Measurements from ENCODE around the gene ZDHHC12. TPM values are rescaled to one million over a fixed set of nuclear protein-coding genes. Genes with fewer than 3 reads are reported as not detected.
"Not testable (repeated sequence)": the region's sequence is repeated elsewhere in the genome, so short reads cannot be mapped to it uniquely, and the experiment has no call there.

The ZDHHC12 gene
- total RNA-seq, 1 experiment from 2014 or later: 35.2 TPM

DNA sequence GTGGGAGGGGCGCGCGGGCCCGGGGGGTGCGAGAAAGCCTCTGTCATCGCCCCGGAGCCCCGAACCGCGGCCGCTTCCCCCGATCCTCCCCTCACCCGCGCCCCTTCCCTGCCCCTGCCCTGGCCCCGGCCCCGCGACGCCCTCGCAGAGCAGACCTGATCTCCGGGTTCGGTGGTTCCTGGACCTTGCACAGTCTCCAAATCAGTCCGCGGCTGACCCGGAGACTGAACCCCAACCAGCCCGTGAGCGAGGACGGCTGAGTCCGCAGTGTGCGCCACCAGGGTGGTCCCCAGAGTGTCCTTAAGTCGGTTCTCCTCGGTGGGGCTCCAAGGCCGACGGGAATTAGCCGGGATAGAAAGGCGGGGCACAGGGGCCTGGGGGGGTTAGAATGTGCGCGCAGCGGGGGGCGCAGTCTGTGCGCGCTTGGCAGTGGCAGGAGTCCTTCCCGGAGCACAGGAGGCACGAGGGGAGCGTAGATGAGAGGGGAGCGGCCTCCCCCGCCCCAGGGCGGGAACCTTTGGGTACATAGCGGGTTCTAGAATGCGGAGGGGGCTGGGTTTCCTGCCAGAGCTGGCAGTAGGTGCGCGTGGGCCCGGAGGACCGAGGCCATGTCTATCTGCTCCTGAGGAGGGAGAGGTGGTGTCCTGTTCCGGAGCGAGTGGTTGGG, 20.8 kb downstream of the ZDHHC12 start:
- no peaks in the 10 kb centered on the region for H3K9me3 ChIP-seq (ENCODE audit: low read depth, low read length, poor library complexity, severe bottlenecking)
- ChIA-PET CTCF (no interaction called here), POLR2A (ENCODE audit: low non-redundant PET) (no interaction called here)
- peak overlapping the region; percentile 82 for H3K4me3 ChIP-seq (ENCODE audit: low read depth, low read length, poor library complexity, severe bottlenecking)
- H3K4me1 ChIP-seq (ENCODE audit: insufficient read depth, low read length, poor library complexity, severe bottlenecking): peaks cover 5% of the 10 kb centered on the region
- H3K36me3 ChIP-seq (ENCODE audit: insufficient read depth, low read length, poor library complexity, severe bottlenecking): peaks cover 3% of the 10 kb centered on the region
- H3K27me3 ChIP-seq (replicated peaks; ENCODE audit: insufficient read depth, low read depth, low read length, poor library complexity): no peaks in the 10 kb centered on the region
- BruUV-seq (replicated peaks): no TSS peak
- TF ChIP-seq, protein P1, sequence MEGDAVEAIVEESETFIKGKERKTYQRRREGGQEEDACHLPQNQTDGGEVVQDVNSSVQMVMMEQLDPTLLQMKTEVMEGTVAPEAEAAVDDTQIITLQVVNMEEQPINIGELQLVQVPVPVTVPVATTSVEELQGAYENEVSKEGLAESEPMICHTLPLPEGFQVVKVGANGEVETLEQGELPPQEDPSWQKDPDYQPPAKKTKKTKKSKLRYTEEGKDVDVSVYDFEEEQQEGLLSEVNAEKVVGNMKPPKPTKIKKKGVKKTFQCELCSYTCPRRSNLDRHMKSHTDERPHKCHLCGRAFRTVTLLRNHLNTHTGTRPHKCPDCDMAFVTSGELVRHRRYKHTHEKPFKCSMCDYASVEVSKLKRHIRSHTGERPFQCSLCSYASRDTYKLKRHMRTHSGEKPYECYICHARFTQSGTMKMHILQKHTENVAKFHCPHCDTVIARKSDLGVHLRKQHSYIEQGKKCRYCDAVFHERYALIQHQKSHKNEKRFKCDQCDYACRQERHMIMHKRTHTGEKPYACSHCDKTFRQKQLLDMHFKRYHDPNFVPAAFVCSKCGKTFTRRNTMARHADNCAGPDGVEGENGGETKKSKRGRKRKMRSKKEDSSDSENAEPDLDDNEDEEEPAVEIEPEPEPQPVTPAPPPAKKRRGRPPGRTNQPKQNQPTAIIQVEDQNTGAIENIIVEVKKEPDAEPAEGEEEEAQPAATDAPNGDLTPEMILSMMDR (conservative IDR thresholded peaks at IDR 0.05; ENCODE audit: low read depth, low read length): no peak
- TF ChIP-seq EZH2 (IDR thresholded peaks at IDR 0.05; ENCODE audit: borderline replicate concordance, low read depth, low read length, poor library complexity, severe bottlenecking): no peak
- intact Hi-C loops (cut with micrococcal nuclease; ENCODE audit: unreplicated experiment): loop anchor here (5.0 kb wide), 1 partner anchor 56 kb away; no protein-coding TSS in a partner anchor
- peak overlapping the region; percentile 76 for H3K27ac ChIP-seq (ENCODE audit: low read depth, low read length, poor library complexity, severe bottlenecking)
- peak; percentile 73 for DNase-seq (ENCODE audit: low spot score)

DNA sequence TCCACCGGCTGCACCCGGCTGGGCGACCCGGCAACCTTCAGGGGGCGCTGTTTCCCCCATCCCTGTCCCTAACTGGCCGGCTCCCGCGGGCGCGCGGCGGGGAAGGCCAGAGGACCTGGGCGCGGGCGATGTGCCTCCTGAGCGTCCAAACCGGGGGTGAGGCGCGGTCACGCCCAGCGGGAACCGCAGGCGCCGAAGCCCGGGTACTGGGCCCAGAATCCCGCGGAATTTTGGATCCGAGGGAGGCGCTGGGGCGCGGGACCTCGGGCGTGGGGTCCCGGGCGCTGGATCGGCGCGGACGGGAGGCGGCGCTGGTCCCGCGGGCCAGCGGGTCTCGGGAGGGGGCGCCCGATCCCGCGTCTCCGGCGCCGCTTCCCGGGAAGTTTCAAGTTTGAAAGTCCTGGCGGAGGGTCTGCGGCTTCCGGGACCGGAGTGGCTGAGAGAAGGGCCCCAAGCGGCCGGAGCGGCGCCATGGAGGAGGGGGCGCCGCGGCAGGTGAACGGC, 21.4 kb downstream of the ZDHHC12 start, which contains the start of gene PKN3:
PKN3 (plus strand) TSS at position 59 of the 504 bp plus-strand sequence; CDS start at position 472, 413 bp downstream.
- BruUV-seq (replicated peaks): no TSS peak
- ChIA-PET CTCF (interaction anchor here (0.6 to 1.2 kb wide), 7 partner anchors 10 to 227 kb away, joined by 3 to 5 read pairs (median 4); partner anchors contain the start of gene ZDHHC12), POLR2A (ENCODE audit: low non-redundant PET) (interaction anchor here (0.7 kb wide), 1 partner anchor 117 kb away, joined by 4 read pairs; no protein-coding TSS in a partner anchor)
- Histone ChIP-seq H3K27me3 (replicated peaks; ENCODE audit: insufficient read depth, low read depth, low read length, poor library complexity) (no peaks in the 10 kb centered on the region), H3K4me1 (ENCODE audit: insufficient read depth, low read length, poor library complexity, severe bottlenecking) (peaks cover 5% of the 10 kb centered on the region), H3K36me3 (ENCODE audit: insufficient read depth, low read length, poor library complexity, severe bottlenecking) (peaks cover 3% of the 10 kb centered on the region), H3K4me3 (ENCODE audit: low read depth, low read length, poor library complexity, severe bottlenecking) (peak within 1 kb of the TSS; percentile 82), H3K27ac (ENCODE audit: low read depth, low read length, poor library complexity, severe bottlenecking) (peak within 1 kb of the TSS; percentile 76), H3K9me3 (ENCODE audit: low read depth, low read length, poor library complexity, severe bottlenecking) (no peaks in the 10 kb centered on the region)
- DNase-seq (ENCODE audit: low spot score): peak; percentile 92
- TF ChIP-seq, protein P1 (conservative IDR thresholded peaks at IDR 0.05; ENCODE audit: low read depth, low read length): peak; percentile 93
- TF ChIP-seq EZH2 (IDR thresholded peaks at IDR 0.05; ENCODE audit: borderline replicate concordance, low read depth, low read length, poor library complexity, severe bottlenecking): no peak
- intact Hi-C loops (cut with micrococcal nuclease; ENCODE audit: unreplicated experiment): loop anchor here (5.0 kb wide), 1 partner anchor 55 kb away; no protein-coding TSS in a partner anchor

DNA sequence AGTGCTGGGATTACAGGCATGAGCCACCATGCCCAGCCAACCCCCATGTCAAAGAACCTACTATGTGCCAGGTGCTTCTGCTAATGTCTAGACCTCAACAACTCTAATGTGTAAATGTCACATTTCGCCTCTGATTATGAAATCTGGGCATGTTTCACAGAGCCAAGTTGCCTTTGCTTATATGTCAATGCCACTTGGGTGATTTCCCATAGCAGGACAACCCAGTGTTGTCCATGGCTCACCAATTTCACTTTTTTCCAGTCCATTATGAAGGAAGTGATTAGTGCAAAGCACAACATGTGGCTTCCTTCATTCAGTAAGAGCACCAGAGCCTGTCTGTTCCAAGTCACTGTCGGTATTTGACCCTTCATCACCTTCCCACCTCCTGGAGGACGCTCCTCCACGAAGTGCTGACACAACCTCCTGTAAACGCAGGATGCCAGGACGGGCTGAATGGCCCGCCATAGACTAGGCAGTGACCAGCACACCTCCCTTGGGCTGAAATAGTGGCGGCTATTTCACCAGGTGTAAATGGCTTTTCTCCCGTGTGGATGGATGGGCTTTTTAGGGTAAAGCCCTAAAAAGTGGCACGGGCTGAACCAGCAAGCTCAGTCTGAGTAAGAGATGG, 22.6 kb downstream of the ZDHHC12 start:
- no peak for DNase-seq (ENCODE audit: low spot score)
- ChIA-PET POLR2A (ENCODE audit: low non-redundant PET) (no interaction called here), CTCF (interaction anchor here (1.2 kb wide), 1 partner anchor 16 kb away, joined by 4 read pairs; no protein-coding TSS in a partner anchor)
- no peak overlapping the region for H3K27ac ChIP-seq (ENCODE audit: low read depth, low read length, poor library complexity, severe bottlenecking)
- intact Hi-C loops (cut with micrococcal nuclease; ENCODE audit: unreplicated experiment): loop anchor here (5.0 kb wide), 1 partner anchor 54 kb away; no protein-coding TSS in a partner anchor
- TF ChIP-seq EZH2 (IDR thresholded peaks at IDR 0.05; ENCODE audit: borderline replicate concordance, low read depth, low read length, poor library complexity, severe bottlenecking): no peak
- TF ChIP-seq, protein P1 (conservative IDR thresholded peaks at IDR 0.05; ENCODE audit: low read depth, low read length): no peak
- H3K9me3 ChIP-seq (ENCODE audit: low read depth, low read length, poor library complexity, severe bottlenecking): no peaks in the 10 kb centered on the region
- H3K36me3 ChIP-seq (ENCODE audit: insufficient read depth, low read length, poor library complexity, severe bottlenecking): peaks cover 10% of the 10 kb centered on the region
- H3K27me3 ChIP-seq (replicated peaks; ENCODE audit: insufficient read depth, low read depth, low read length, poor library complexity): no peaks in the 10 kb centered on the region
- no peak overlapping the region for H3K4me3 ChIP-seq (ENCODE audit: low read depth, low read length, poor library complexity, severe bottlenecking)
- BruUV-seq (replicated peaks): no TSS peak
- peaks cover 5% of the 10 kb centered on the region for H3K4me1 ChIP-seq (ENCODE audit: insufficient read depth, low read length, poor library complexity, severe bottlenecking)

DNA sequence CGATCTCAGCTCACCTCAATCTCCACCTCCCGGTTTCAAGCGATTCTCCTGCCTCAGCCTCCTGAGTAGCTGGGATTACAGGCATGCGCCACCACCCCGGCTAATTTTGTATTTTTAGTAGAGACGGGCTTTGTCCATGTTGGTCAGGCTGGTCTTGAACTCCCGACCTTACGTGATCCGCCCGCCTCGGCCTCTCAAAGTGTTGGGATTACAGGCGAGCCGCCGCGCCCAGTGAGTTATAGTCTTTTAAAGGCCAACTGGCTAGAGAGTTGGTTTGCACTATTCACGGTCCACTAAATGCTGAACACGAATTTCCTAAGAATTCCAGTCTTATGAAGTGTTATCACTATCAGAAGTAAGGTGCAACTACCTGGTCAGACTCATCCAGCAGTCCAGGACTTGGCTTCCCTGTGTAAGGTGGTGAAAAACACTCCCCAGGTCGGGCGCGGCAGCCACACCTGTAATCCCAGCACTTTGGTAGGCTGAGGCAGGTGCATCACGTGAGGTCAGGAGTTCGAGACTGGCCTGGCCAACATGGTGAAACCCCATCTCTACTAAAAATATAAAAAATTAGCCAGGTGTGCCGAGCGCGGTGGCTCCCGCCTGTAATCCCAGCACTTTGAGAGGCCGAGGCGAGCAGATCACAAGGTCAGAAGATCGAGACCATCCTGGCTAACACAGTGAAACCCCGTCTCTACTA, 24.7 kb downstream of the ZDHHC12 start:
- not testable (repeated sequence) for H3K27me3 ChIP-seq (replicated peaks; ENCODE audit: insufficient read depth, low read depth, low read length, poor library complexity)

More for the DNA sequence above, 24.7 kb downstream of the ZDHHC12 start:
- BruUV-seq (replicated peaks); DNase-seq (ENCODE audit: low spot score); CTCF ChIA-PET; intact Hi-C loops (cut with micrococcal nuclease; ENCODE audit: unreplicated experiment); H3K27ac ChIP-seq (ENCODE audit: low read depth, low read length, poor library complexity, severe bottlenecking); H3K4me1 ChIP-seq (ENCODE audit: insufficient read depth, low read length, poor library complexity, severe bottlenecking); H3K9me3 ChIP-seq (ENCODE audit: low read depth, low read length, poor library complexity, severe bottlenecking); H3K4me3 ChIP-seq (ENCODE audit: low read depth, low read length, poor library complexity, severe bottlenecking): not testable (repeated sequence)
- peaks cover 24% of the 10 kb centered on the region for H3K36me3 ChIP-seq (ENCODE audit: insufficient read depth, low read length, poor library complexity, severe bottlenecking)
- POLR2A ChIA-PET (ENCODE audit: low non-redundant PET): interaction anchor here (0.6 kb wide), 1 partner anchor 482 kb away, joined by 9 read pairs; no protein-coding TSS in a partner anchor

All from A673 (cell line).